H7 (cell line): ENCODE results near the gene MNDA. TPM values are rescaled to one million over a fixed set of nuclear protein-coding genes. Genes with fewer than 3 reads are reported as not detected.
"Not testable (repeated sequence)": the region's sequence is repeated elsewhere in the genome, so short reads cannot be mapped to it uniquely, and the experiment has no call there.

ENCODE experiments used
- DNase-seq: peaks from one replicate; pipeline ENCODE4 v3.0.0; 2012
- H3K27me3 ChIP-seq: 2 replicates; pipeline ENCODE4 v1.6.0; 2011; ENCODE audit warnings: mild to moderate bottlenecking, low read length; ENCODE audit not compliant: control insufficient read depth, insufficient read depth
- H3K36me3 ChIP-seq: replicated peaks from 2 replicates; pipeline ENCODE4 v1.5.1; 2011; ENCODE audit warnings: low read length; ENCODE audit not compliant: control insufficient read depth, insufficient read depth
- H3K4me3 ChIP-seq: 2 replicates; pipeline ENCODE4 v1.5.1; 2011; ENCODE audit warnings: low read depth, mild to moderate bottlenecking, control low read depth, low read length, moderate library complexity; ENCODE audit not compliant: insufficient read depth
- total RNA-seq: library from RNA; depleted of rRNA; stranded (reverse); fragments of >200 nt; shearing (Covaris generic); gene quantifications from 2 replicates; pipeline ENCODE4 v1.2.3, GENCODE V29; 2014

Gene MNDA
- total RNA-seq, 1 experiment from 2014 or later, result not detected

- H3K36me3 ChIP-seq, result no peaks in the 10 kb centered on the region
- H3K27me3 ChIP-seq, result no peaks in the 10 kb centered on the region
- DNase-seq, result no peak
- H3K4me3 ChIP-seq, result no peak overlapping the region
Measured at GRCh38 chr1:158818975-158819431, 12.1 kb upstream of the MNDA start.

GRCh38 chr1:158819461-158820443, 11.4 kb upstream of the MNDA start:
- H3K4me3 ChIP-seq, result no peak overlapping the region
- H3K27me3 ChIP-seq, result no peaks in the 10 kb centered on the region
- H3K36me3 ChIP-seq, result no peaks in the 10 kb centered on the region
- no peak for DNase-seq

DNA sequence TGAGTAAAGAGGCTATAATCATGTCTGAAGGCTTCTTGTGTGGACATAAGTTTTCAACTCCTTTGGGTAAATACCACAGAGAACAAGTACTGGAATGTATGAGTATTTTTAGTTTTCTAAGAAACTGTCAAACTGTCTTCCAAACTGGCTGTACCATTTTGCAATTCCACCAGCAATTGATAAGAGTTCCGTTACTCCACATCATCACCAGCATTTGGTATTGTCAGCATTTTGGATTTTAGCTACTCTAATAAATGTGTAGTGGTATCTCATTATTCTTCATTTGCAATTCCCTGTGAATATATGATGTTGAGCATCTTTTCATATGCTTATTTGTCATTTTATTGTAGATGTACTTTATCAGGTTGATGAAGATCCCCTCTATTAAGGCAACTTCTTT, 9.4 kb upstream of the MNDA start:
- no peak for DNase-seq
- H3K36me3 ChIP-seq, result no peaks in the 10 kb centered on the region
- no peak overlapping the region for H3K4me3 ChIP-seq
- no peaks in the 10 kb centered on the region for H3K27me3 ChIP-seq

GRCh38 chr1:158830074-158830677, 975 bp upstream of the MNDA start:
- no peak overlapping the region for H3K4me3 ChIP-seq
- H3K27me3 ChIP-seq, result no peaks in the 10 kb centered on the region
- no peaks in the 10 kb centered on the region for H3K36me3 ChIP-seq
- DNase-seq, result no peak

DNA sequence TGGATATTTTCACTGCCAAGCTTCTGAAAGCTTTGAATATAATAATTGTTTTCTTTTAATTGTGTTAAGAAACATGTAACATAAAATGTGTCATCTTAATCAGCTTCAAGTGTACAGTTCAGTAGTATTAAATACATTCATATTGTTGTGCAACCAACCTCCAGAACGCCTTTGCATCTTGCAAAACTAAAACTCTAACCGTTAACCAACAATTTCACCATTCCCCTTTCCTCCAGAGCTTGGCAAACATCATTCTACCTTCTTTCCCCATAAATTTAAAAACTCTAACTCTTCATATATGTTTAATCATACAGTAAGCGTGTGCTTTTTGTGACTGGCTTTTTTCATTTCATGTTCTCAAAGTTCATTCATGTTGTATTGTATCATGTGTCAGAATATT, 2.1 kb downstream of the MNDA start:
- no peak overlapping the region for H3K4me3 ChIP-seq
- no peaks in the 10 kb centered on the region for H3K27me3 ChIP-seq
- H3K36me3 ChIP-seq, result no peaks in the 10 kb centered on the region
- no peak for DNase-seq

DNA sequence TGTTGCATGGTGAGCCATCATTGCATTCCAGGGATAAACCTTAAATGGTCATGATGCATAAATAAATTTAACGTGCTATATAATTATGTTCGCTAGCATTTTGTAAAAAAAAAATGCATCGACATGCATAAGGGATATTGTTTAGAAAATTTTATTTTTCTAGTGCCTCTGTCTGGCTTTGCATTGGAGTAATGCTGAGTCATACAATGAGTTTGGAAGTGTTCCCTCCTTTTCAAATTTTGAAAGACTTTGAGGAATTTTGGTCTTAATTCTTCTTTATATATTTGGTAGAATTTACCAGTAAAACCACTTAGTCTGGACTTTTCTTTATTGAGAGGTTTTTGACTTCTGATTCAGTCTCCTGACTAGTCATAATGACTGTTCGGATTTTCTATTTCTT, 4.9 kb downstream of the MNDA start:
- DNase-seq, result no peak
- Histone ChIP-seq H3K4me3 (no peak overlapping the region), H3K36me3 (no peaks in the 10 kb centered on the region), H3K27me3 (no peaks in the 10 kb centered on the region)

DNA sequence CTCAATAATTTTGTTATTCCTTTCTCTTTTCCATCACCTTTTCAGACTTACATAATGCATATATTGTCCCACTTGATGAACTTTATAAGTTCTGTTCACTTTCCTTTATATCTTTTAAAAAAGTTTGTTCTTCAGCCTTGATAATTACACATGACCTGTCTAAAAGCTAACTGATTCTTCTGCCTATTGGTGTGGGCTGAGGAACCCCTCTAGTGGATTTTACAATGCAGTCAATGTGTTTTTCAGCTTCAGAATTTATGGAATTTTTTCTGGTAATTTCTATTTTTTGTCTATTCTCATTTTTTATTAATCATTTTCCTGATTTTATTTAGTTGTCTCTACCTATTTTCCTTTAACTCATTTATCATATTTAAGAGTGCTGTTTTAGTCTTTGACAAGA, 7.5 kb downstream of the MNDA start:
- H3K4me3 ChIP-seq, result no peak overlapping the region
- no peaks in the 10 kb centered on the region for H3K36me3 ChIP-seq
- no peak for DNase-seq

GRCh38 chr1:158839566-158839965, 8.4 kb downstream of the MNDA start:
- no peak overlapping the region for H3K4me3 ChIP-seq
- no peak for DNase-seq
- no peaks in the 10 kb centered on the region for H3K27me3 ChIP-seq
- no peaks in the 10 kb centered on the region for H3K36me3 ChIP-seq

More for the DNA sequence above, 7.5 kb downstream of the MNDA start:
- H3K27me3 ChIP-seq, result no peaks in the 10 kb centered on the region

DNA sequence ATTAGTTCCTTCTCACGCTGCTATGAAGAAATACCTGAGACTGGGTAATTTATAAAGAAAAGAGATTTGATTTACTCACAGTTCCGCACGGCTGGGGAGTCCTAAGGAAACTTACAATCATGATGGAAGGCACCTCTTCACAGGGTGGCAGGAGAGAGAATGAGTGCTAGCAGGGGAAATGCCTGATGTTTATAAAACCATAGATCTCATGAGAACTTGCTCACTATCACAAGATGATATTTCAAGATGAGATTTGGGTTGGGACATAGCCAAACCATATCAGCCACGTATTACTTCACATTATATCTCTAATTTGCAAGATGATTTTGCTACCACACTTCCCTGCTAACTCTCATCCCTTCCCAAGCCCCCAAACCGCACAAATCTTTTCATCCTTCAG, 9.1 kb downstream of the MNDA start:
- H3K27me3 ChIP-seq, result no peaks in the 10 kb centered on the region
- H3K4me3 ChIP-seq, result no peak overlapping the region
- no peak for DNase-seq
- H3K36me3 ChIP-seq, result no peaks in the 10 kb centered on the region

GRCh38 chr1:158864595-158864994, 33.4 kb downstream of the MNDA start:
- Histone ChIP-seq H3K27me3 (no peaks in the 10 kb centered on the region), H3K4me3 (no peak overlapping the region), H3K36me3 (no peaks in the 10 kb centered on the region)
- DNase-seq, result peak; percentile 26

DNA sequence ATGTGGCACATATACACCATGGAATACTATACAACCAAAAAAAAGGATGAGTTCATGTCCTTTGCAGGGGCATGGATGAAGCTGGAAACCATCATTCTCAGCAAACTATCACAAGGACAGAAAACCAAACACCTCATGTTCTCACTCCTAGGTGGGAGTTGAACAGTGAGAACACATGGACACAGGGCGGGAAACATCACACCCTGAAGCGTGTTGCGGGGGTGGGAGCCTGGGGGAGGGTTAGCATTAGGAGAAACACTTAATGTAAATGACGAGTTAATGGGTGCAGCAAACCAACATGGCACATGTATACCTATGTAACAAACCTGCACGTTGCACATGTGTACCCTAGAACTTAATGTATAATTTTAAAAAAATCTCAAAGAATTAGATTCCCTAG, 39.3 kb downstream of the MNDA start:
- not testable (repeated sequence) for DNase-seq, H3K36me3 ChIP-seq, H3K4me3 ChIP-seq, H3K27me3 ChIP-seq

- DNase-seq, result no peak
- no peaks in the 10 kb centered on the region for H3K36me3 ChIP-seq
- no peak overlapping the region for H3K4me3 ChIP-seq
- H3K27me3 ChIP-seq, result no peaks in the 10 kb centered on the region
Measured at GRCh38 chr1:158873141-158873540, 42.0 kb downstream of the MNDA start.

DNA sequence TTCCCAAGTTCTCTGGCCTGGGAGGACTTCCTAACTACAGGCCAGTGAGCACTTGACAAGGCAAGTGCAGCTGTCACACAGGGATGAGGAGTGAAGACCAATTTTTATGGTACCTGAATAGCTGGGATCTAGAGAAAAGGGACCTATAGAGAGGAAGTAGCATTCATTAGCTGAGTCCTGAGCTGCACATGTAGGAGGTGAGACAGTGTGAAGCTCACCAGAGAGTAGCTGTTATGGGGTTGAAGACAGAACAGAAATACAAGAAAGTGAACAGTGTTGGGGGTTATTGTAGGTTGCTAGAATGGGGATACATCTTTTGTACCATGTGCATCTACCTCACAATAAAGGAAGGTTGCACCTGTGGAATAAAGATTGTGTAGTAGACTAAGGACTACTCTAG, 62.5 kb downstream of the MNDA start:
- Histone ChIP-seq H3K4me3 (no peak overlapping the region), H3K36me3 (no peaks in the 10 kb centered on the region), H3K27me3 (no peaks in the 10 kb centered on the region)
- DNase-seq, result no peak

DNA sequence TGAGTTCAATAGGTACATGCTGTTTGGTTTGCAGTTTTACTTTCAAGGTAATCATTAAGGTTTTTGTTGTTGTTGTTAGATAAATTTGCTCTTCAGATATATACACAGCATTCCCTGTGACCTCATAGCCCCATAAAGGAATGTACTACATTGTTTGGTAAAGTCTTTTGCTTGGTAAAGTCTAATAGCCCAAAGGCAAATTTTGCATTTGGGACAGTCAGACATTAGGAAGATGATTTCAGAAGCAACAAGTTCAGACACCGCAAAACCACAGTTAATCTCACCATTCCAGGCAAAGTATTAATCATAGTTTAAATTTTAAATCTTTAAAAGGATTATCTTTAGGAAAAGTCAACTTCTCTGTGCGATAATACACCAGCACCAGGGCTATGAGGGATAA, 67.6 kb downstream of the MNDA start:
- H3K36me3 ChIP-seq, result no peaks in the 10 kb centered on the region
- H3K4me3 ChIP-seq, result no peak overlapping the region
- no peak for DNase-seq
- no peaks in the 10 kb centered on the region for H3K27me3 ChIP-seq
